ENCODE data around the gene SLC39A10.

Gene SLC39A10

DNA sequence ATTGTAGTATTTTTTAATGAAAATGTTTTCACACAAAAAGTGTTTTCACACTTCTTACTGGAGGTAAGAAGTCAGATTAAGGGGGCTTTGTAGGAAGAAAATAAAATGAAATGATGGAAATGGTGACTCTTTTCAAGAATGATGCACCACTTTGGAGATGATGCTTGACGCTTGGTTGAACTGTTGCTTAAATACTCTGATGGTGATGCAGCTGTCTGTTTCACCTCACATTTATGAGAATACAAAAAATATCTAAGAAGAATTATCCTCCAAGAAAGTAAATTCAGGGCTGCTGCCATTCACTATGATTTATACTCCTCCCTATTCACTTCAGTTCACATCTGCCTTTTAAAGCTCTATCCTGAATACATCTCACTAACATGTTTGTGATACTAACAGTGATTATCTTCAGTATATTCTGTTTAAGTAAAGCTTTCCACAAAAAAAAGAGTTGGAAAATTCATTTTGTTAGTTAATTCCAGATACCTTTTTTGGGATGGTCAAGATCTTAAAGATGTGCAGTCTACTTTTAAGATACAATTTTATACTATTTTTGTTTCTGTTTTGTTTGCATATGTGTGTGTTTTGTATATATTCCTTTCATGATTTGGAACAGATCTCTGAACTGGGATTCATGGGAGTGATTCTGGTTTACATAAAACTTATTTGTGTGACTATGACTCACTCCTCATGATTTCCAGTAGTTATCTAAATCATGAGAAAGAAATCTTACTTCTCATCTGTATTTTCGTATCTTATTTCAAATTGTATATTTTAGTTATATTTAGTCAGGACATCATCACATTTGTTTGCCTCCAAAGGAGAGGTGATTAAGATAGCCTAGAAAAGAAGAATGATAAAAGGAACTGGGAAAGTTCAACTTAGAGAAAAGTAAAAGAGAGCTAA, 53.1 kb downstream of the SLC39A10 start:
- TF ChIP-seq, protein P1, sequence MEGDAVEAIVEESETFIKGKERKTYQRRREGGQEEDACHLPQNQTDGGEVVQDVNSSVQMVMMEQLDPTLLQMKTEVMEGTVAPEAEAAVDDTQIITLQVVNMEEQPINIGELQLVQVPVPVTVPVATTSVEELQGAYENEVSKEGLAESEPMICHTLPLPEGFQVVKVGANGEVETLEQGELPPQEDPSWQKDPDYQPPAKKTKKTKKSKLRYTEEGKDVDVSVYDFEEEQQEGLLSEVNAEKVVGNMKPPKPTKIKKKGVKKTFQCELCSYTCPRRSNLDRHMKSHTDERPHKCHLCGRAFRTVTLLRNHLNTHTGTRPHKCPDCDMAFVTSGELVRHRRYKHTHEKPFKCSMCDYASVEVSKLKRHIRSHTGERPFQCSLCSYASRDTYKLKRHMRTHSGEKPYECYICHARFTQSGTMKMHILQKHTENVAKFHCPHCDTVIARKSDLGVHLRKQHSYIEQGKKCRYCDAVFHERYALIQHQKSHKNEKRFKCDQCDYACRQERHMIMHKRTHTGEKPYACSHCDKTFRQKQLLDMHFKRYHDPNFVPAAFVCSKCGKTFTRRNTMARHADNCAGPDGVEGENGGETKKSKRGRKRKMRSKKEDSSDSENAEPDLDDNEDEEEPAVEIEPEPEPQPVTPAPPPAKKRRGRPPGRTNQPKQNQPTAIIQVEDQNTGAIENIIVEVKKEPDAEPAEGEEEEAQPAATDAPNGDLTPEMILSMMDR (IDR thresholded peaks at IDR 0.05; ENCODE audit: insufficient read depth, low read length, missing control alignments) = no peak
- peak; percentile 46 for DNase-seq (ENCODE audit: low read depth, low spot score)
- ChIA-PET POLR2A (no interaction called here), CTCF (no interaction called here)
- H3K4me3 ChIP-seq (ENCODE audit: low read depth, low read length) = no peak overlapping the region

DNA sequence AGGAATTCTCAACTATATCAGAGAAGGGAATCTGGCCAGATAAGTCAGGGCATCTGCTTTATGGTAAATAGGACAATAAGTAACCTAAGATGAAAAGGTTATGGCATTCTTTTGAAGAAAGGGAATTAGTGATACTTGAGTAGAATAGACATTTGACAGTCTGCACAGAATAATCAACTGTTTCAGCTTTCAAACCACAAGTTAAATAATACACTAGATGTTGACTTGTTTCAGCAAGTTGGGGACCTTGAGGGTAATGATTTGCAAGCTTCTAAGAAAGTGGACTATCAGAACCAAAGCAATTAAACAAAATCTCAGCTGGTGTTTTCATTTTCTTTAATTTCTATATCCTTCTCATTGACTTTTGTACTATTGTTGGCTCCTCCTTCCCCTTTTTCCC, 54.5 kb downstream of the SLC39A10 start:
- CTCF ChIA-PET = no interaction called here
- DNase-seq (ENCODE audit: low read depth, low spot score) = no peak
- no peak overlapping the region for H3K4me3 ChIP-seq (ENCODE audit: low read depth, low read length)
- TF ChIP-seq, protein P1 (IDR thresholded peaks at IDR 0.05; ENCODE audit: insufficient read depth, low read length, missing control alignments) = no peak
- POLR2A ChIA-PET = no interaction called here

DNA sequence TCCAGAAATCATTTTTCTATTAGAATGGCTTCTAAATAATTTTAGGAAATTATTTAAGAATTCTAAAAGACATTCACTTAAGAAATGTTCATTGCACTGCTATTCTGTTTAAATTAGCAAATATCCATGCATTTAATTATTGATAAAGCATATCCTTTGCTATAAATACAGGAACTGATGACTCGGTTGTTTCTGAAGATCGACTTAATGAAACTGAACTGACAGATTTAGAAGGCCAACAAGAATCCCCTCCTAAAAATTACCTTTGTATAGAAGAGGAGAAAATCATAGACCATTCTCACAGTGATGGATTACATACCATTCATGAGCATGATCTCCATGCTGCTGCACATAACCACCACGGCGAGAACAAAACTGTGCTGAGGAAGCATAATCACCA, 59.4 kb downstream of the SLC39A10 start:
- ChIA-PET POLR2A (no interaction called here), CTCF (no interaction called here)
- H3K4me3 ChIP-seq (ENCODE audit: low read depth, low read length) = no peak overlapping the region
- TF ChIP-seq, protein P1 (IDR thresholded peaks at IDR 0.05; ENCODE audit: insufficient read depth, low read length, missing control alignments) = no peak
- DNase-seq (ENCODE audit: low read depth, low spot score) = no peak

DNA sequence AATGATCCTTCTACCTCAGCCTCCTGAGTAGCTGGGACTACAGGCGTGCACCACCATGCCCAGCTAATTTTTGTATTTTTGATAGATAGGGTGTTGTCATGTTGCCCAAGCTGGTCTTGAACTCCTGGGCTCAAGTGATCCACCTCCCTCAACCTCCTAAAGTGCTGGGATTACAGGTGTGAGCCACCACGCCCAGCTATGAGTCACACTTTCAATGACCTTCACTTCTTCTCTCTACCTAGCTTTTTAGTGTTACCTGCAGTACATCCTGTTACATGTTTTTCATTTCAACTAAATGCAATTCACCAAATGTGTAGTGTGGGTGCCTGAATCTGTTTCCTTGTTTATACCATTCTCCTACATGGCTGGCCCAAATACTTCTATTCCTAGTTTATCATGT, 64.0 kb downstream of the SLC39A10 start:
- POLR2A ChIA-PET = no interaction called here
- TF ChIP-seq, protein P1 (IDR thresholded peaks at IDR 0.05; ENCODE audit: insufficient read depth, low read length, missing control alignments) = no peak
- no peak overlapping the region for H3K4me3 ChIP-seq (ENCODE audit: low read depth, low read length)
- CTCF ChIA-PET = no interaction called here
- DNase-seq (ENCODE audit: low read depth, low spot score) = no peak

DNA sequence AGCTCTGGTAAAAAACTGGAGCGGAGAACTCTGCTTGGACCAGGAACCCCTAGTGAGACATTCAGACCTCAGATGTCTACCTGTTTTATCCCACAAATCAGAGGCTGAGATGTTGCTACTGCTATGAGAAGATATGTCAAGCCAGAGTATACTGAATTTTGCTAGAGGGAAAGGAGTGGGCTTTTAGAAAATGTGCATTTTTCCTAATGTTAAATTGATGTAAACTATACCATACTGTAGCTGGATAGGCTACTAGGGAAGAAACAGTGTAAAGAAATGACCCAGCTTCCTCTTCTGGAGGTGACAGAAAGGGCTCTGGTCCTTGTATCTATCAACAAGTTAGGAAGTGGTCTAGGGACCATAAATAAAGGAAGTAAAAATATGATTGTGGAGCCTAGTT, 65.0 kb downstream of the SLC39A10 start:
- no peak overlapping the region for H3K4me3 ChIP-seq (ENCODE audit: low read depth, low read length)
- ChIA-PET POLR2A (no interaction called here), CTCF (no interaction called here)
- TF ChIP-seq, protein P1 (IDR thresholded peaks at IDR 0.05; ENCODE audit: insufficient read depth, low read length, missing control alignments) = no peak
- no peak for DNase-seq (ENCODE audit: low read depth, low spot score)

DNA sequence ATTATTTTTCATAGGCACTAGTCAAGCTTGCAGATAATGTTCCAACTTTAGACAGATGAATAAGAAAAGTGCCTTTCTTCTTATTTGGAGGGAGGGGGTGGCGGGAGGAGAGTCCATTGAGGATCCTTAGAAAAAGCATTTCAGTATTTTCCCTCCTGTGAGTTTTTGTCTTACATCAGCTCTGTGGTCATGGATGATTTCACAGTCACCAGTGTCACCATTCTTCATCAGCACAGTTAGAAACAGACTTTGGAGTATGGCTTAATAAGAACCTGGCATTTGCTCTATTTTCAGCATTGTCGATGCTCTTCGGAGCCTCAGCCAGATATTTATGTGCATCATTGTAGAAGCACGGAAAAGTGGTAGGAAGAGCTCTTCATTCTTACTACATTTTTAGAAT, 70.1 kb downstream of the SLC39A10 start:
- DNase-seq (ENCODE audit: low read depth, low spot score) = no peak
- TF ChIP-seq, protein P1 (IDR thresholded peaks at IDR 0.05; ENCODE audit: insufficient read depth, low read length, missing control alignments) = no peak
- ChIA-PET CTCF (interaction anchor here (1.6 kb wide), 1 partner anchor 8 kb away, joined by 4 read pairs; no protein-coding TSS in a partner anchor), POLR2A (no interaction called here)
- no peak overlapping the region for H3K4me3 ChIP-seq (ENCODE audit: low read depth, low read length)
